22Rv1 (cell line): Measurements from ENCODE around the gene SETBP1.

Experiments used
- H3K27ac ChIP-seq: fragments of 450-650 bp; 2 replicates; pipeline ENCODE4 v1.5.1; 2017
- ZFX ChIP-seq: fragments of 450-650 bp; IDR thresholded peaks from 2 replicates; pipeline ENCODE4 v1.6.1; 2017; ENCODE audit warnings: antibody characterized with exemption, borderline replicate concordance
- TF ChIP-seq, protein P1 (sequence below): fragments of 450-650 bp; IDR thresholded peaks from 2 replicates; pipeline ENCODE4 v1.5.1; 2017; ENCODE audit warnings: mild to moderate bottlenecking

The SETBP1 gene

DNA sequence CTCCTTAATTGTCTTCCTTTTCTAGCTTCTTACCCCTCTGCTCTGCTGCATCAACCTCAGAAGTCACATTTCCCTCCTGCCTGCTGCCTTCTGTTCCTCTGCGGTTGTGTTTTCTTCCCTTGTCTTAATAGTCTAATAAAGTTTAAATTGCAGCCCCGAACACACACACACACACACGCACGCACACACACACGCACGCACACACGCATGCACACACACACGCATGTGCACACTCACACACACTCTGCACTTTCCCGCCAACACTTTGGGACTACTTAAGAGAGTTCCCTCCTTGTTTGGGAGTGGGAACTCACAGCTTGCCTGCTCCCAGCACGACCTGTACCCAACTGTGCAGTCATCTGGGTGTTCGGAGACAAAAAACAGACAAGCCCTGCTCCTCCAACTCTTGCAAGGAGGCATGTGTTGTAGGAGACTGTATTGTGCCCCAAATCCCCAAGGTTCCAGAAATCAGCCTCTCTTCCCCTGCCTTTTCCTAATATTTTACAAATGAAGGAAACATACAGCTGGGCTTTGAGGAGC, 99.1 kb downstream of the SETBP1 start:
- TF ChIP-seq, protein P1, sequence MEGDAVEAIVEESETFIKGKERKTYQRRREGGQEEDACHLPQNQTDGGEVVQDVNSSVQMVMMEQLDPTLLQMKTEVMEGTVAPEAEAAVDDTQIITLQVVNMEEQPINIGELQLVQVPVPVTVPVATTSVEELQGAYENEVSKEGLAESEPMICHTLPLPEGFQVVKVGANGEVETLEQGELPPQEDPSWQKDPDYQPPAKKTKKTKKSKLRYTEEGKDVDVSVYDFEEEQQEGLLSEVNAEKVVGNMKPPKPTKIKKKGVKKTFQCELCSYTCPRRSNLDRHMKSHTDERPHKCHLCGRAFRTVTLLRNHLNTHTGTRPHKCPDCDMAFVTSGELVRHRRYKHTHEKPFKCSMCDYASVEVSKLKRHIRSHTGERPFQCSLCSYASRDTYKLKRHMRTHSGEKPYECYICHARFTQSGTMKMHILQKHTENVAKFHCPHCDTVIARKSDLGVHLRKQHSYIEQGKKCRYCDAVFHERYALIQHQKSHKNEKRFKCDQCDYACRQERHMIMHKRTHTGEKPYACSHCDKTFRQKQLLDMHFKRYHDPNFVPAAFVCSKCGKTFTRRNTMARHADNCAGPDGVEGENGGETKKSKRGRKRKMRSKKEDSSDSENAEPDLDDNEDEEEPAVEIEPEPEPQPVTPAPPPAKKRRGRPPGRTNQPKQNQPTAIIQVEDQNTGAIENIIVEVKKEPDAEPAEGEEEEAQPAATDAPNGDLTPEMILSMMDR, result no peak
- TF ChIP-seq ZFX, result no peak
- no peak overlapping the region for H3K27ac ChIP-seq

DNA sequence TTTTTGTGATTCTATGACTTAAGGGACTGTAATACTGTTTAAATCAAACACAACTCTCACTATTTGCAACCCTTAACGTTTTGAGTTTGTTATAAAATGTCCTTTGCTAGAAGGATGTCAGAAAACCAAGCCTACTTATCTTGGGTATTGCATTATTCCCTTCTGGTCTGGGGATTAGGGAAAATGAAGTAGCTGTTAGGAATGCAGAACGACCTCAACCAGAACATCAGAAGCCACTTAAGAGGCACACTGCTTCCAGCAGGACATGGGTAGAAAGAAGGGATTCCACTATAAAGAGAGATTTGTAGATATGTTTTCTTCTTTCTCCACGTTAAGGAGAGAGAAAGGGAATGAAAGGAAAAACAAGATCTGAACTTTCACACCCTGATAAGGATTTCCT, 101.2 kb downstream of the SETBP1 start:
- H3K27ac ChIP-seq, result no peak overlapping the region
- TF ChIP-seq, protein P1, result no peak

DNA sequence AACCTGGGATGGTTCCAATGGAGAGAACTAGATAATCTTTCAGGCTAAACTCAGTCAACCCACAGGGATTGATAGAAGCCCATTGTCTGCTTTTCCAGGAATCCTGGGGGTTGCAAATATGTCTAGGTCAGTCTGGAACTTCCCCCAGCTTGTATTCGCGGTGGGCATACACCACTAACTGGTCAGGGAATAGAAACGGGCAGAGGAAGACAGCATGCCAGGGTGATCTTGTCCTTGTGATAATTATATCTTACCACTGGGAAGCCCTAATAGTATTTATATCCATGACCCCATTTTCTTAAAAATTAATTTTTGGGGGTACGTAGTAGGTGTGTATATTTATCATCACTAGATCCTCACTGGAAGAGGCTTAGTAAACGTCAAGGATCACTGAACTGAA, 101.9 kb downstream of the SETBP1 start:
- H3K27ac ChIP-seq, result no peak overlapping the region
- TF ChIP-seq ZFX, result no peak
- TF ChIP-seq, protein P1, result no peak

DNA sequence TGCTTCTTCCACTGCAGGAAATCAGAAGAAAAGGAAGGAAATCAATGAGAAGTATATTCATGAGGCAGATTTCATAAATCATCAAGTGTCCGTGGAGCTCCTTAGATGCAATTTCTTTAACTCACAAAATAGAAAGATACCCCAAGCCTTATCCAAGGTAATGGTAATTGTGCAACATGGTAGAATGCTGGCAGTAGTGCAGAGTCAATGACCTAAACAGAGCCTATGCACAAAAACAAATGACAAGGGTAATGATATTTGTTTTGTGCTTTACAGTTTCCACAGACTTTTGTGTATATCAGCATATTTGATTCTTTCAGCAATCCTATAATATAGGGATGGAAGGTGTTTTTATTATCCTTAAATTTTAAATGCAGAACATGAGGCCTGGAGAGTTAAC, 102.7 kb downstream of the SETBP1 start:
- H3K27ac ChIP-seq, result no peak overlapping the region
- no peak for TF ChIP-seq ZFX
- TF ChIP-seq, protein P1, result no peak

DNA sequence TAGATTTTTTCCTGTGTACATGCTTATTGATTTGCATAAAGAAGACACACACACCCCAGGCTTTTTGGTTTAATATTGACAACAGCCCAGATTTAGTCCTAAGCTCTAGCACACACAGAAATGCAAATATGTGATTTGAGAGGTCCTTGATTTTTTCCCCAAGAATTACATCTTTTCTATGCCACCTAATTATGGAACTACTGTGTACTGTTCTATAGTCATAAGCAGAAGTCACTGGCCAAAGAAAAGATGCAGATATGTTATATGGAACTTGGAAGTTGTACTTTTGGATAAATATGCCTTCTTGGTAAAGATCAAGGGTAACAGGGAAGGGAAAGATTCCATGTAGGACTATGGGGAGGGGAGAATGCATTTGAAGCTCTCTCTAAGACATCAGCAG, 105.6 kb downstream of the SETBP1 start:
- H3K27ac ChIP-seq, result no peak overlapping the region
- TF ChIP-seq, protein P1, result no peak
- TF ChIP-seq ZFX, result no peak

DNA sequence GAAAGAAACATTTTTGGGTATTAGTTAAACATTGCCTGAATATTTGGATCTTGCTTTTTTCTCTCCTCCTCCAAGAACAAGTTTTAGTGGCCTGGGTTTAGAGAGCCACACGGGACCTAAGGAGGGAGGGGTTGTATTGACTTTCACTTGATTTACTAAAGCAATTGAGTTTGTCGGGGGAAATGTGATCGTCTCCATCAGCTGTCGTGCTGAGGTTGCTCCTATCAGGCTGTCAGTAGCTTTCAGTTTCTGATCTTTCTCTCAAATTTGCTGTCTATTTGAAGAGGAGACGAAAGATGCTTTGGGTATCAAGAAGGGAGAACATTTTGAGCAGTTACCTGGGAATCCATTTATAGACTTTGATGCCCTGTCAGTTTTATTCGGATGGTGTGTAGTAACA, 106.0 kb downstream of the SETBP1 start:
- no peak for TF ChIP-seq ZFX
- TF ChIP-seq, protein P1, result no peak
- no peak overlapping the region for H3K27ac ChIP-seq

DNA sequence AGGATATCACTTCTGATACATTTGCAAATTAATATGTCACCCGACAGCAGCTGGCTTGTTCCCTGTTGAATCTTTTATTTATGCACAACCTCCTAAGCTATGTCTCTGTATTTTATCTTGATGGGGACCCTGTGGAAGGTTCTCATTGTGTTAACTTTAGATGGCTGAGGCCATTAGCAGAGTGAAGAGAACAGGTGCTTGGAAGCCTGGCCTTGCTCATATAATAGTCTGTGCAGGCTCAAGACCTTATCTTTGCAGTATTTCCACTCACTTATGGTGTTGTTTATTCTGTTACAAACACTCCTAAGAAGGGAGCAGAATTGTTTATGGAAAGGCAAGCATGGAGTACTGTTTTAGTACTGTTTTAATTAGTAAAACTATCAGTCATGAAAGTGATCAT, 107.6 kb downstream of the SETBP1 start:
- no peak overlapping the region for H3K27ac ChIP-seq

More for the DNA sequence above, 107.6 kb downstream of the SETBP1 start:
- TF ChIP-seq, protein P1, result no peak
- no peak for TF ChIP-seq ZFX
